ENCODE measurements around the gene FBXW12.

FBXW12 gene

GRCh38 chr3:48434591-48435222 is 62.7 kb downstream of the FBXW12 start:
- no peak for DNase-seq (ENCODE audit: low read depth in 2 of 3, low spot score in 1 of 3)

- DNase-seq (ENCODE audit: low read depth in 2 of 3, low spot score in 1 of 3), result no peak
Measured at GRCh38 chr3:48435223-48435595, 63.2 kb downstream of the FBXW12 start.

GRCh38 chr3:48435774-48436476 is 63.9 kb downstream of the FBXW12 start:
- peak; percentile 68 to 83 (median 77) for DNase-seq (ENCODE audit: low read depth in 2 of 3, low spot score in 1 of 3)

DNA sequence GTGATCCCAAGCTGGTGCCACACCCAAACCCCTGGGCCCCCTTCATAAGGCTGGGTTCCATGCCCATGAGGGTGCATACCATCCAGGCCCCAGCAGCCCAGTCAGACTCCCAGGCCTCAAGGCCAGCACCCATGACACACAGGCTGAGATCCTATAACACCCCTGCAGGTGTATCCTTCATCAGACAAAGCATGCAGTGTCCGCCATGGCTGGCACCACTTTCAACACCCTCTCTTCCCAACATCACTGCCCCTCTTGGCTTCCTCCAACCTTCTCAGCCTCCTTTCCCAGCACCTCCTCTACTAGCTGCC is 64.4 kb downstream of the FBXW12 start:
- DNase-seq (ENCODE audit: low read depth in 2 of 3, low spot score in 1 of 3), result no peak

DNA sequence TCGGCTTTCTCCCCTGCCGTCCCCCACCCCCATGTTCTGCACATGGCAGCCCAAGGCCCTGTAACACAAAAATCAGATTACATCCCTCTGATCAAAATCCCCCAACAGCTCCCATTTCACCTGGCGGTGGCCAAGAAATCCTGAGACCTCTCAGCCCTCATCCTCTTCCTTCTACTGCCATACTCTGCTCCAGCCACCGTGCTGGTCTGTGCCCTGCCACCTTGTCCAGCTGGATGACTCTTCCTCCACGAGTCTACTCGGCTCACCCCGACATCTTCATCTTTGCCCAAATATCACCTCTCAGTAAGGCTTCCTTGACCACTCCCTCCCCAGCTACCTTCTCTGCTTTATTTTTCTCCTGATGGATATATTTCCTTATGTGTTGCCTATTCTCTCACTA is 64.8 kb downstream of the FBXW12 start:
- DNase-seq (ENCODE audit: low read depth in 2 of 3, low spot score in 1 of 3), result no peak

DNA sequence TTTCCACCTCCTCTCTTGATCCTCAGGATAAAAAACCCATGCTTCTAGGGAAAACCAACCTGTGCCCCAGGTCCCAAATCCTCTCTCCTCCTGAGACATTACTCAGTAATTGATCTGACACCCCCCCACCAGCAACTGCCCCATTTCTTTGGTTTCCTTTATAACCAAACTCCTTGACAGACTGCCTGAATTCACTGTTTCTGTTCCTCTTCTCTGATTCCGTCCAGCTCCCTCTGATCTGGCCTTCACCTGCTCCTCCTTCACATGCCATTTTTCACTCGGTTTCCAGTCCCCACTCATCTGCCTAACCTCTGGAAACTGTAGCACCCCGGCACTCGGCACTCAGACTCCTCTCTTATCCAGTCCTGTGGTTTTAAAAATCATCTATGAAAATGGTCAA is 65.8 kb downstream of the FBXW12 start:
- no peak for DNase-seq (ENCODE audit: low read depth in 2 of 3, low spot score in 1 of 3)

- DNase-seq (ENCODE audit: low read depth in 2 of 3, low spot score in 1 of 3), result peak; percentile 96 to 98 (median 97)
Measured at GRCh38 chr3:48439820-48440589, 68.0 kb downstream of the FBXW12 start, which contains the start of the genes CCDC51 and TMA7. CCDC51 (minus strand) TSS chr3:48440119; CDS start chr3:48435128, 4,991 bp downstream. TMA7 (plus strand) TSS chr3:48440257; CDS start chr3:48440297, 40 bp downstream.

- DNase-seq (ENCODE audit: low read depth in 2 of 3, low spot score in 1 of 3), result no peak
Measured at GRCh38 chr3:48440590-48440958, 68.6 kb downstream of the FBXW12 start.

GRCh38 chr3:48441940-48442339 is 69.9 kb downstream of the FBXW12 start:
- DNase-seq (ENCODE audit: low read depth in 2 of 3, low spot score in 1 of 3), result no peak

Measured in stimulated activated CD4-positive, alpha-beta T cell treated with anti-CD3 and anti-CD28 coated beads, Interleukin-12 subunit alpha, Interleukin-12 subunit beta, amount 100 ng/mL, for 48 hours (primary cell).